Skeletal muscle satellite cell (primary cell): ENCODE measurements around the gene ETDA.

ENCODE experiments used
- H3K27me3 ChIP-seq: 2 replicates; pipeline ENCODE4 v1.7.0; 2013; ENCODE audit warnings: low read length; ENCODE audit not compliant: control insufficient read depth, insufficient read depth
- H3K36me3 ChIP-seq: 2 replicates; pipeline ENCODE4 v1.7.0; 2013; ENCODE audit warnings: mild to moderate bottlenecking, control low read depth, low read length; ENCODE audit not compliant: insufficient read depth
- H3K4me1 ChIP-seq: 2 replicates; pipeline ENCODE4 v1.7.0; 2013; ENCODE audit warnings: low read length; ENCODE audit not compliant: control insufficient read depth, insufficient read depth
- H3K4me2 ChIP-seq: 2 replicates; pipeline ENCODE4 v1.7.0; 2013; ENCODE audit warnings: mild to moderate bottlenecking, low read length
- H3K4me3 ChIP-seq: 2 replicates; pipeline ENCODE4 v1.7.0; 2013; ENCODE audit warnings: low read length
- H3K9ac ChIP-seq: 2 replicates; pipeline ENCODE4 v1.7.0; 2013; ENCODE audit warnings: mild to moderate bottlenecking, low read depth, low read length, moderate library complexity
- H3K9me3 ChIP-seq: replicated peaks from 2 replicates; pipeline ENCODE4 v1.7.0; 2013; ENCODE audit warnings: mild to moderate bottlenecking, control low read depth, low read length

Gene ETDA

DNA sequence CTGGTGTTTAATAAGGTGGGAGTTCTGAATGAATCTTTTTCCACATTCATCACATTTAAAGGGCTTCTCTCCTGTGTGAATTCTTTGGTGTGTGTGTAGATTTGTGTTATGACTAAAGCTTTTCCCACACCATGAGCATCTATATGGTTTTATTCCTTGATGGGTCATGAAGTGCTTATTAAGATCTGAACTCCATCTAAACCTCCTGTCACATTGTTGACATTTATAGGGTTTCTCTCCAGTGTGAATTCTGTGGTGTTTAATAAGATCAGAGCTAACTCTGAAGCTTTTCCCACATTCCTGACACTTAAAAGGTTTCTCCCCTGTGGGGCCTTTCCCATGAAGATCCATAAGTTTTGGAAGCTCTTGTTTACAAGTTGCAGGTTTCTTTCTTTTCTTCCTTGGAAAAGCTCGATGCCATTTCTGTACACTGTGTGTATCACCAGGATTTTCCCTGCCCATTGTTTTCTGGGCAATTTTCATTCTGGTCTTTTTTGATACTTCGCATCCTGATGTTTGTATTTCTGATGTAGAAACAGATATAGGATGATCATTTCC, 35.5 kb downstream of the ETDA start:
- Histone ChIP-seq H3K4me2 (no peak overlapping the region), H3K27me3 (no peaks in the 10 kb centered on the region), H3K9me3 (peaks cover 26% of the 10 kb centered on the region), H3K4me3 (no peak overlapping the region), H3K9ac (no peak overlapping the region), H3K36me3 (peaks cover 4% of the 10 kb centered on the region), H3K4me1 (no peaks in the 10 kb centered on the region)

DNA sequence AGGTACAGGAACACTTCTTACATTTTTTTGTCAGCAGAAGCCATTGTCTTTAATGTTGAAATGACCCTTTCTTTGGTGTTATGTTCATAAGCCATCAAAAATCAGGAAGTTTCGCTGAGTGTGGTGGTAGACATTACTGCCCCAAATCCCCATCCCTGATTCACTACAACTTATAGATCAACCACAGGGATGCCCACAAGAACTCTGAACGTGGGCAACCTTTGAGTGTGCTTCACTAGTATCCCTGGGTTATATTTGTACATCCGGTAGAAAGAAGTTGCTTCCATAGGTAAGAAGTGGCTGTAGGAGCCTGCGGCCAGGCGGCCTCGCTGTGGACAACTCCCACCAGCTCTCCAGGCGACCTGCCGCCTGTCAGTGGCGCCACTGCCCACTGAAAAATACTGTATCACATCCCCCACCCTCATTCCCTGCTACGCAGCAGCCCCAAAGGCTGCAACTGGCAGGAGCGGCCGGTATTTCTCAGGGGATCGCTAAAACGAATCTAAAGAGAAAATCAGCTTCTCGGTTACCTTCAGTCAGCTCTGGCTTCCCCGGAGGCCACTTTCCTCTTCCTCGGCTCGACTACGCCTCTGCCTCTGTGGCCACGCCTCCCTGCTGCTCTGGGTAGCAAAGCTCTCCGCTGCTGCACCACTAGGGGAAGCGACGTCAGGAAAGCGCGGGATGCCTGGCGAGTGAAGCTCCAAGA, 43.5 kb downstream of the ETDA start:
- Histone ChIP-seq H3K4me1 (no peaks in the 10 kb centered on the region), H3K4me3 (no peak overlapping the region), H3K27me3 (no peaks in the 10 kb centered on the region), H3K9me3 (no peaks in the 10 kb centered on the region), H3K9ac (no peak overlapping the region), H3K4me2 (no peak overlapping the region), H3K36me3 (no peaks in the 10 kb centered on the region)

DNA sequence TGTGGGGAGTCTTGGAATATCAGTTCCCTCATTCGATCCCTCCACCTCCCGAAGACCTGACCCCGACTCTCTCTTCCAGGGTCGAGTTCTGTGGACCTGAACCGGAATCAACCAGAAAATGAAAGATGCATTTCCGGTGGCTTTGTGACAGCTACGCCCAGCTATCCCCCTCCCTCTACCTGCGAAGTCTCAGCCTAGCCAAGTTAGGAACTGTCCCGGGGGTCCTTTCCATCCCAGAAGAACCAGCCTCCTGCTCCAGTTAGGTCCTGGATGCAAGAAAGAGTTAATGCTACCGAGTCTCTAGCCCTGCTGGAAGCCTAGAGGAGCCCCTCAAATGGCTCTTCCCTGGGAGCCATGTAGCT, 44.1 kb downstream of the ETDA start:
- Histone ChIP-seq H3K36me3 (no peaks in the 10 kb centered on the region), H3K9ac (no peak overlapping the region), H3K27me3 (no peaks in the 10 kb centered on the region), H3K4me2 (no peak overlapping the region), H3K9me3 (no peaks in the 10 kb centered on the region), H3K4me3 (no peak overlapping the region), H3K4me1 (no peaks in the 10 kb centered on the region)

DNA sequence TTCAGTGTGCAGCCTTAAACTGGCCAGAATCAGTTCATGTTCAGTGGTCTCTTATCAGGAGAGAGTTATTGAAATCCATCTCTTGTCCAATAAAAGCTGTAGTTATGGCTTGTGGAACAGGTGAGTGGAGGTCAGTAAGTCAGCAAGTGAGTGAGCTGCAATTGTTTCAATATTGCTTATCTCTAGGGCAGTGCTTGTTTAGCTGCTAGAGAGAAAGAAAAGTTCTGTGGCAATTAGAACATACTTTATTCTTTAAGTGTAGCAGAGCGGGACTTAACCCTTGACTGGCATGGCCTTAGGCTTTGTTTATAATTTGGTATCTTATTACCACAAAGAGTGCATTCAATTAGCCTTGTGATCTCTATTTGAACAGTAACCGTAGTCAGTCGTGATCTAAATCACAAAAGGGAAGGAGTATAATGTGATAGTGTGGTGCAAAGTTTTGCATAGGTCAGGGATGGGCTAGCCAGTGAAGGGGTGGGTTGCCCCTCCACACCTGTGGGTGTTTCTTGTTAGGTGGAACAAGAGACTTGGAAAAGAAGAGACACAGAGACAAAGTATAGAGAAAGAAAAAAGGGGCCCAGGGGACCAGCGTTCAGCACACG, 50.5 kb downstream of the ETDA start:
- no peaks in the 10 kb centered on the region for H3K9me3 ChIP-seq
- H3K4me3 ChIP-seq, result no peak overlapping the region

More for the DNA sequence above, 50.5 kb downstream of the ETDA start:
- Histone ChIP-seq H3K4me1 (no peaks in the 10 kb centered on the region), H3K36me3 (no peaks in the 10 kb centered on the region), H3K4me2 (no peak overlapping the region), H3K27me3 (no peaks in the 10 kb centered on the region), H3K9ac (no peak overlapping the region)
